ENCODE measurements around the gene ABITRAM.

The ABITRAM gene

GRCh38 chr9:108904161-108904560 is 30.0 kb upstream of the ABITRAM start:
- Histone ChIP-seq H3K4me1 (no peaks in the 10 kb centered on the region), H3K27ac (no peak overlapping the region), H3K79me2 (no peaks in the 10 kb centered on the region), H3K9me3 (ENCODE audit: control insufficient read depth, low read length) (no peaks in the 10 kb centered on the region), H3K9ac (no peak overlapping the region), H3K36me3 (ENCODE audit: control insufficient read depth, insufficient read depth, low read length) (no peaks in the 10 kb centered on the region), H3K4me3 (ENCODE audit: low read depth, low read length) (no peak overlapping the region), H3K4me2 (ENCODE audit: low read length) (no peak overlapping the region), H2AFZ (no peak overlapping the region), H3K27me3 (ENCODE audit: control insufficient read depth, insufficient read depth, low read length) (no peaks in the 10 kb centered on the region)
- no peak for TF ChIP-seq CTCF (IDR thresholded peaks at IDR 0.05)

- Histone ChIP-seq H3K79me2 (no peaks in the 10 kb centered on the region), H3K9ac (no peak overlapping the region), H3K4me1 (no peaks in the 10 kb centered on the region), H3K27ac (no peak overlapping the region), H2AFZ (no peak overlapping the region), H3K36me3 (ENCODE audit: control insufficient read depth, insufficient read depth, low read length) (no peaks in the 10 kb centered on the region), H3K4me2 (ENCODE audit: low read length) (no peak overlapping the region), H3K4me3 (ENCODE audit: low read depth, low read length) (no peak overlapping the region), H3K9me3 (ENCODE audit: control insufficient read depth, low read length) (no peaks in the 10 kb centered on the region), H3K27me3 (ENCODE audit: control insufficient read depth, insufficient read depth, low read length) (no peaks in the 10 kb centered on the region)
- no peak for TF ChIP-seq CTCF (IDR thresholded peaks at IDR 0.05)
Observed at GRCh38 chr9:108905494-108905893, 28.7 kb upstream of the ABITRAM start.

- no peaks in the 10 kb centered on the region for H3K27me3 ChIP-seq (ENCODE audit: control insufficient read depth, insufficient read depth, low read length)
- TF ChIP-seq CTCF (IDR thresholded peaks at IDR 0.05), result no peak
- H3K79me2 ChIP-seq, result no peaks in the 10 kb centered on the region
- H3K4me1 ChIP-seq, result no peaks in the 10 kb centered on the region
- no peaks in the 10 kb centered on the region for H3K36me3 ChIP-seq (ENCODE audit: control insufficient read depth, insufficient read depth, low read length)
- no peak overlapping the region for H3K4me2 ChIP-seq (ENCODE audit: low read length)
- H3K27ac ChIP-seq, result no peak overlapping the region
- H2AFZ ChIP-seq, result no peak overlapping the region
- H3K4me3 ChIP-seq (ENCODE audit: low read depth, low read length), result no peak overlapping the region
- no peak overlapping the region for H3K9ac ChIP-seq
- H3K9me3 ChIP-seq (ENCODE audit: control insufficient read depth, low read length), result no peaks in the 10 kb centered on the region
Observed at GRCh38 chr9:108910402-108910801, 23.8 kb upstream of the ABITRAM start.

- Histone ChIP-seq H3K4me3 (ENCODE audit: low read depth, low read length) (no peak overlapping the region), H3K27me3 (ENCODE audit: control insufficient read depth, insufficient read depth, low read length) (no peaks in the 10 kb centered on the region), H2AFZ (no peak overlapping the region), H3K9me3 (ENCODE audit: control insufficient read depth, low read length) (no peaks in the 10 kb centered on the region), H3K4me1 (no peaks in the 10 kb centered on the region), H3K9ac (no peak overlapping the region), H3K36me3 (ENCODE audit: control insufficient read depth, insufficient read depth, low read length) (no peaks in the 10 kb centered on the region), H3K79me2 (no peaks in the 10 kb centered on the region), H3K27ac (no peak overlapping the region), H3K4me2 (ENCODE audit: low read length) (no peak overlapping the region)
- TF ChIP-seq CTCF (IDR thresholded peaks at IDR 0.05), result no peak
Observed at GRCh38 chr9:108910914-108911313, 23.3 kb upstream of the ABITRAM start.

- no peaks in the 10 kb centered on the region for H3K4me1 ChIP-seq
- no peak overlapping the region for H3K27ac ChIP-seq
- TF ChIP-seq CTCF (IDR thresholded peaks at IDR 0.05), result no peak
- H3K4me2 ChIP-seq (ENCODE audit: low read length), result no peak overlapping the region
- no peak overlapping the region for H3K9ac ChIP-seq
- no peaks in the 10 kb centered on the region for H3K9me3 ChIP-seq (ENCODE audit: control insufficient read depth, low read length)
- H3K36me3 ChIP-seq (ENCODE audit: control insufficient read depth, insufficient read depth, low read length), result no peaks in the 10 kb centered on the region
- no peak overlapping the region for H2AFZ ChIP-seq
- H3K4me3 ChIP-seq (ENCODE audit: low read depth, low read length), result no peak overlapping the region
- no peaks in the 10 kb centered on the region for H3K27me3 ChIP-seq (ENCODE audit: control insufficient read depth, insufficient read depth, low read length)
- no peaks in the 10 kb centered on the region for H3K79me2 ChIP-seq
Observed at GRCh38 chr9:108911820-108912219, 22.4 kb upstream of the ABITRAM start.
